ENCODE measurements around the gene HOGA1. TPM values are rescaled to one million over a fixed set of nuclear protein-coding genes. Genes with fewer than 3 reads are reported as not detected.
A peak's percentile ranks its signal among the peaks of the same experiment; 100 is the strongest.

Gene HOGA1
- total and polyA plus RNA-seq, 2 donors (not counting 3 experiments of a cell fraction or from before 2014, with no cell fraction given) = 0.44 to 0.91 TPM

DNA sequence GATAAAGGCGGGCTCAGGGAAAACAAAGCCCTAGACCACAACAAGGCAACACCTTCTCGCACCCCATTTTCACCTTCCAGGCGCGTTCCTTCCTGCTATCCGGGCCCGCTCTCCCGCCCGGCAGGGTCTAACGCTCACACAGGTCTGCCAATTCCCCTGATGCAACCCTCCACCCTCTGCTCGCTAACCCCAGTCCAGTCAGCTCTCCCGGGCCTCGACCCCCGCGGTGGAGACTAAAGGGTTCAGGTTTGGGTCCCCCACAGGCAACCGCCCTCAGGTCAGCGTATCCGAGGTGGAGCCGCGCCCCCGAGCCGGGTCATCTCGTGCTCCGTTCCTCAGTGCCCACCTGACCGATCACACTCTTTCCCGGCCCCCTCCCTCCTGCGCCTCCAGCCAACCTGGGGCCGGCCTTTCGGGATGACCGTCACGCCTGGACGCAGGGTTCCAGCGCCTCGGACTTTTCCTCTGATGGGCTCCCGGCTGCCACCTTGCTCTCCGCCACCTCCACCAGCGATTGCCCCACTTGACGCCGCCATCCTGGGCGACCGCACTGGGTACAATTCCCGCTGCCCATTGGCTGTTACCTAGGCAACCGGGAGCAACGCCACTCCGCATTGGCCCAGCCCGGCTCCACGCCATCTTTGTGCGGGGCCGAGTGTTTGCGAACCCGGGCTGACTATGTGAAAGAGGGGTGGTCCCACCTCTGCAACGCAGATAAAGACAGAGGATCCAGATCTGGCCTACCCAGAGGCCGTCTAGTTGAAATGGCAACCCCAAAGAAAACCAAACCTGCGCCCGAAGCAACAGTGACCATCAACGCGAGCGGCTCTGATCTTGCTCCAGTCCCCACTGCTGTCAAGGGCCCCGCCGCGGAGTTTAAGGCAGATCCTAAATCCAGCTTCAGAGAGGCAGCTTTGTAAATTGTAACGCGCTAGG is 49.0 kb downstream of the HOGA1 start, which contains the start of gene MORN4:
Gene MORN4 (minus strand): TSS at position 552 of the 936 bp plus-strand sequence. CDS start 13,847 bp downstream, outside the sequence.
- H3K9ac ChIP-seq (replicated peaks; ENCODE audit: extremely low read depth, insufficient read depth, low read length) = no peak within 1 kb of the TSS
- intact Hi-C loops (cut with micrococcal nuclease) = no loop called here
- no peaks in the 10 kb centered on the region for H3K27me3 ChIP-seq (ENCODE audit: control insufficient read depth in 2 of 2, insufficient read depth in 2 of 2, low read length in 2 of 2)
- H2AFZ ChIP-seq (ENCODE audit: low read depth, low read length) = peak within 1 kb of the TSS; percentile 88
- CTCF ChIA-PET = interaction anchor here (0.7 to 1.8 kb wide), 4 partner anchors 14 to 61 kb away, joined by 3 to 12 read pairs (median 4); partner anchors contain the start of gene ANKRD2
- TF ChIP-seq FOS (IDR thresholded peaks at IDR 0.05; ENCODE audit: borderline replicate concordance, insufficient read depth, low read length) (no peak), POLR2A (IDR thresholded peaks at IDR 0.05; ENCODE audit: low read depth, low read length) (no peak), JUN (IDR thresholded peaks at IDR 0.05; ENCODE audit: borderline replicate concordance, insufficient read depth, insufficient read length, low read depth) (no peak)
- H3K4me3 ChIP-seq (replicated peaks in 1 of 3; ENCODE audit: insufficient read depth in 1 of 3, low read depth in 1 of 3, low read length in 3 of 3) = peak within 1 kb of the TSS; percentile 25 to 72 (median 56)
- H3K9me3 ChIP-seq (replicated peaks; ENCODE audit: control insufficient read depth, insufficient read depth, low read length) = no peaks in the 10 kb centered on the region
- no TSS peak for BruUV-seq (replicated peaks)
- H3K9me1 ChIP-seq (replicated peaks; ENCODE audit: control insufficient read depth, extremely low read depth, insufficient read depth, low read length) = no peaks in the 10 kb centered on the region
- H3K79me2 ChIP-seq (ENCODE audit: control insufficient read depth, insufficient read depth, low read length) = no peaks in the 10 kb centered on the region
- no peak within 1 kb of the TSS for H3K27ac ChIP-seq (ENCODE audit: insufficient read depth, low read depth, low read length)
- DNase-seq (ENCODE audit: low read depth, low spot score) (peak; percentile 91), FAIRE-seq (peak; percentile 76)
- no peaks in the 10 kb centered on the region for H3K36me3 ChIP-seq (ENCODE audit: control insufficient read depth in 2 of 2, extremely low read depth in 1 of 2, insufficient read depth in 2 of 2, low read length in 2 of 2)
- POLR2A ChIA-PET = no interaction called here
- no peaks in the 10 kb centered on the region for H4K20me1 ChIP-seq (replicated peaks; ENCODE audit: control insufficient read depth, extremely low read depth, insufficient read depth, low read length)
- peak within 1 kb of the TSS; percentile 71 for H3K4me2 ChIP-seq (ENCODE audit: insufficient read depth, low read length)
- dilution Hi-C loops (cut with MboI; ENCODE audit: extremely low pct_ligation_motif_present, low sequenced_read_pairs) = no loop called here
- H3K4me1 ChIP-seq (ENCODE audit: control insufficient read depth, extremely low read depth, insufficient read depth, low read length) = peaks cover 3% of the 10 kb centered on the region

- H3K4me1 ChIP-seq (ENCODE audit: control insufficient read depth, extremely low read depth, insufficient read depth, low read length) = peaks cover 3% of the 10 kb centered on the region
- H3K9me1 ChIP-seq (replicated peaks; ENCODE audit: control insufficient read depth, extremely low read depth, insufficient read depth, low read length) = no peaks in the 10 kb centered on the region
- no TSS peak for BruUV-seq (replicated peaks)
- peak in 1 of 2 donors; percentile 20 for TF ChIP-seq CTCF (IDR thresholded peaks at IDR 0.05; ENCODE audit: extremely low read depth in 1 of 2, insufficient read depth in 1 of 2, low read depth in 1 of 2, low read length in 2 of 2)
- TF ChIP-seq, protein P1, sequence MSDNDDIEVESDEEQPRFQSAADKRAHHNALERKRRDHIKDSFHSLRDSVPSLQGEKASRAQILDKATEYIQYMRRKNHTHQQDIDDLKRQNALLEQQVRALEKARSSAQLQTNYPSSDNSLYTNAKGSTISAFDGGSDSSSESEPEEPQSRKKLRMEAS (IDR thresholded peaks at IDR 0.05; ENCODE audit: insufficient read depth, insufficient read length) = no peak
- H3K9ac ChIP-seq (replicated peaks; ENCODE audit: extremely low read depth, insufficient read depth, low read length) = no peak overlapping the region
- H3K4me3 ChIP-seq (replicated peaks in 1 of 3; ENCODE audit: insufficient read depth in 1 of 3, low read depth in 1 of 3, low read length in 3 of 3) = peak overlapping the region in 1 of 3 experiments; percentile 56
- CTCF ChIA-PET = interaction anchor here (0.7 to 1.8 kb wide), 4 partner anchors 13 to 62 kb away, joined by 3 to 12 read pairs (median 4); partner anchors contain the start of gene ANKRD2
- no peaks in the 10 kb centered on the region for H3K27me3 ChIP-seq (ENCODE audit: control insufficient read depth in 2 of 2, insufficient read depth in 2 of 2, low read length in 2 of 2)
- peak overlapping the region; percentile 88 for H2AFZ ChIP-seq (ENCODE audit: low read depth, low read length)
- H3K36me3 ChIP-seq (ENCODE audit: control insufficient read depth in 2 of 2, extremely low read depth in 1 of 2, insufficient read depth in 2 of 2, low read length in 2 of 2) = no peaks in the 10 kb centered on the region
- DNase-seq (ENCODE audit: low read depth, low spot score) (no peak), FAIRE-seq (no peak)
- intact Hi-C loops (cut with micrococcal nuclease) = no loop called here
- peak overlapping the region; percentile 68 for H3K4me2 ChIP-seq (ENCODE audit: insufficient read depth, low read length)
- H3K79me2 ChIP-seq (ENCODE audit: control insufficient read depth, insufficient read depth, low read length) = no peaks in the 10 kb centered on the region
- no peaks in the 10 kb centered on the region for H4K20me1 ChIP-seq (replicated peaks; ENCODE audit: control insufficient read depth, extremely low read depth, insufficient read depth, low read length)
- POLR2A ChIA-PET = no interaction called here
- no peaks in the 10 kb centered on the region for H3K9me3 ChIP-seq (replicated peaks; ENCODE audit: control insufficient read depth, insufficient read depth, low read length)
- dilution Hi-C loops (cut with MboI; ENCODE audit: extremely low pct_ligation_motif_present, low sequenced_read_pairs) = no loop called here
- H3K27ac ChIP-seq (ENCODE audit: insufficient read depth, low read depth, low read length) = no peak overlapping the region
Observed at GRCh38 chr10:97633921-97634320, 49.7 kb downstream of the HOGA1 start.
